Measurements from ENCODE around the gene TAS2R38. TPM values are rescaled to one million over a fixed set of nuclear protein-coding genes. Genes with fewer than 3 reads are reported as not detected.

The TAS2R38 gene
- total RNA-seq, 1 experiment from 2014 or later: not detected

GRCh38 chr7:141949021-141949420 lies 24.6 kb downstream of the TAS2R38 start:
- RAD21 ChIA-PET (ENCODE audit: low non-redundant PET in 1 of 2, low total read pairs in 2 of 2, uncharacterized antibody in 2 of 2, unreplicated experiment in 2 of 2): no interaction called here
- no peak for ATAC-seq
- Histone ChIP-seq H3K79me2 (ENCODE audit: insufficient read depth, low read length) (no peaks in the 10 kb centered on the region), H3K27me3 (ENCODE audit: insufficient read depth, low read length) (no peaks in the 10 kb centered on the region), H2AFZ (ENCODE audit: low read depth, low read length, poor library complexity, severe bottlenecking) (no peak overlapping the region), H3K4me2 (ENCODE audit: low read length) (no peak overlapping the region), H3K4me3 (replicated peaks in 1 of 2; ENCODE audit: low read depth in 1 of 2, low read length in 2 of 2) (no peak overlapping the region), H3K36me3 (ENCODE audit: control insufficient read depth in 1 of 2, insufficient read depth in 2 of 2, low read length in 2 of 2) (no peaks in the 10 kb centered on the region), H4K20me1 (ENCODE audit: insufficient read depth) (no peaks in the 10 kb centered on the region), H3K27ac (ENCODE audit: low read depth, low read length) (no peak overlapping the region), H3K9me3 (ENCODE audit: control insufficient read depth in 1 of 2, insufficient read depth in 1 of 2, low read depth in 1 of 2, low read length in 2 of 2) (no peaks in the 10 kb centered on the region), H3K9me2 (ENCODE audit: insufficient read depth) (no peaks in the 10 kb centered on the region), H3K9ac (ENCODE audit: low read length) (no peak overlapping the region), H3K4me1 (ENCODE audit: control insufficient read depth in 1 of 2, insufficient read depth in 2 of 2, low read length in 2 of 2) (no peaks in the 10 kb centered on the region)
- DNase-seq (ENCODE audit: low read depth, low spot score): no peak
- intact Hi-C loops (cut with micrococcal nuclease): no loop called here
- CTCF ChIA-PET: no interaction called here
- BruUV-seq (replicated peaks): no TSS peak
- TF ChIP-seq CEBPB (IDR thresholded peaks at IDR 0.05; ENCODE audit: low read depth): no peak
- TF ChIP-seq POLR2A (IDR thresholded peaks at IDR 0.05; ENCODE audit: borderline replicate concordance, extremely low read depth, insufficient read depth, insufficient read length): no peak
- no peak for TF ChIP-seq EGR1 (IDR thresholded peaks at IDR 0.05; ENCODE audit: low read depth)
- TF ChIP-seq SIN3A (IDR thresholded peaks at IDR 0.05; ENCODE audit: low read depth): no peak
- TF ChIP-seq JUND (IDR thresholded peaks at IDR 0.05): no peak
- TF ChIP-seq FOSL1 (IDR thresholded peaks at IDR 0.05; ENCODE audit: low read depth): no peak
- no peak for TF ChIP-seq ZBTB33 (IDR thresholded peaks at IDR 0.05; ENCODE audit: extremely low read depth, insufficient replicate concordance, low read length)
- no peak for TF ChIP-seq ZFX (IDR thresholded peaks at IDR 0.05)
- TF ChIP-seq CTCF (IDR thresholded peaks at IDR 0.05 in 2 of 3, conservative IDR thresholded peaks at IDR 0.05 in 1 of 3; ENCODE audit: borderline replicate concordance in 1 of 3, insufficient read depth in 1 of 3, low read depth in 2 of 3, low read length in 2 of 3): no peak
- no peak for TF ChIP-seq YY1 (IDR thresholded peaks at IDR 0.05; ENCODE audit: extremely low read depth, insufficient replicate concordance, low read depth, low read length)
- no peak for TF ChIP-seq TCF7L2 (IDR thresholded peaks at IDR 0.05; ENCODE audit: borderline replicate concordance, extremely low read depth, insufficient read depth, insufficient read length)
- POLR2A ChIA-PET: no interaction called here

Data from HCT116 (cell line).